Middle frontal gyrus (tissue), 1 donor: ENCODE measurements around the gene FKBP4.

Experiments used
- DNase-seq: peaks from one replicate; pipeline ENCODE4 v3.0.0-alpha.2; 2015; ENCODE audit warnings: low spot score; ENCODE audit errors: extremely low spot score

FKBP4 gene

DNA sequence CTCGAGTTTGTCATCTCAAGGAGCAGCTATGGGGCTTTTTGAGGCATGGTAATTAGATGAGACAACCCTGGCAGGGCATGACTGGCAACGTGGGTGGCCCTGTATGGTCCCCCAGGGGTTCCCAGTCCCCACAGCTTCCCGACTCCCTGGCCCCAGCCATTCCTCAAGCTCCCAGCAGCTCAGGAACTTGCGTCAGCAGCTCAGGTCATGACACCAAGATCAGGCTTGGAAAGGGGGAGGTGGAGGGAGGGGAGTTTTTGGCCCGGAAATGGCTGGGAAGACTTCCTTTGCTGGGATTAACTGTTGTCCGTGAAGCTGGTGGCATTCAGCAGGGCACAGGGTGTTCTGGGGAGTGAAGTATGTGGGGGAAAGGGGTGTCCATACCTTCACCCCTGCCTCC is 50.5 kb downstream of the FKBP4 start:
- no peak for DNase-seq

DNA sequence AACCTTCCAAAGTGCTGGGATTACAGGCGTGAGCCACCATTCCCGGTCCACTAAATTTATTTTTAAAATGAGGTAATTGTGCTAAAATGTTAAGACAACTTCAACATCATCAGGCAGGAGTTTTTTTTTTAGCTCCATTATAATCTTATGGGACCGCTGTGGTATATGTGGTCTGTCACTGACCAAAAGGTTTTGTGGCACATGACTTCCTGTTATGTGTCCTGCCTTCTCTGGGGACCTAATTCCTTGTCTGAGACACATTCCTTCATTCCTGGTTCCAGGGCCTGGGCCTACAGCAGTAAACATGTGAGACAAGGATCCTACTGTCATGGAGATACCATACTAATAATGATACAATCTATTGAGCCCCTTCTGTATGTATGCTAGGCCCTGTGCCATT is 57.2 kb downstream of the FKBP4 start:
- DNase-seq, result no peak

DNA sequence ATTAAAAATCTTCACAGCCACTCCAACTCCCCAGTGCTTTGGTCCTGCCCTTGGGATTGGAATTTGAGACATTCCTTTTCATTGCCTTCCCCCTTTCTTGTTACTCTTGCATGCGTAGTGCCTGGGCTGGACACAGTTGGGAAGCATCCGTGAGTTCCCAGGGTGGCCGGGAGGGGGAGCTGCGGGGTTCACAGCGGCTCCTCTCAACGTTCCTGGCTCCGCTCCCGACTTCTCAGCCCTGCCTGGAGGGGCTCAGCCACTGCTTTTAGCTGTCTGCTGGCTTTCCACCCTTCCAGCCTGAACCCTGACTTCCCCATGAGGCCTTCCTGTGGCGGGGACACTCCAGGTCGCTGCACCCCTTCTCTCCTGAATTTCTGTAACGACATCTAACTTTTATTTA is 58.9 kb downstream of the FKBP4 start:
- DNase-seq, result peak; percentile 31
